ENCODE measurements around the gene EID2B.
A peak's percentile ranks its signal among the peaks of the same experiment; 100 is the strongest.

EID2B gene

DNA sequence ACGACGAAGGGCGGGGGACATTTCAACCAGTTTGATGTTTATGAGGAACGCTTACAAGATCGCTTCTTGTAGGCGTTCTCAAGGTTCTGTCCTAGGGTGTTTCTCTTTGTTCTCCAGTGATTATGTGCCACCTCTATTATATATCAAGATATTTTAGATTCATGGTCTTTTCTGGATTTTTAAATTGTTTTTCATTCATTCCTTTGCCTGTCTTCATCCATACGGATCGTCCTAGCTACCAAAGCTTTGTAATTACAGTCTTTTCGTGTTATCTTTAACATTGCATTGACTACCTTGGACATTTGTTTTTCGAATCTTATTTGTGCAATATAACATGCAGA lies 7.7 kb upstream of the EID2B start:
- Mint-ChIP-seq H3K4me1 (peaks cover 22% of the 10 kb centered on the region), H3K27ac (peak overlapping the region; percentile 79 to 98 (median 97)), H3K36me3 (ENCODE audit: low read depth) (peaks cover 7% of the 10 kb centered on the region), H3K4me3 (peak overlapping the region; percentile 99 to 100 (median 99)), H3K27me3 (ENCODE audit: low read depth) (peaks cover 5% of the 10 kb centered on the region), H3K9me3 (no peaks in the 10 kb centered on the region)
- TF ChIP-seq, protein P1, sequence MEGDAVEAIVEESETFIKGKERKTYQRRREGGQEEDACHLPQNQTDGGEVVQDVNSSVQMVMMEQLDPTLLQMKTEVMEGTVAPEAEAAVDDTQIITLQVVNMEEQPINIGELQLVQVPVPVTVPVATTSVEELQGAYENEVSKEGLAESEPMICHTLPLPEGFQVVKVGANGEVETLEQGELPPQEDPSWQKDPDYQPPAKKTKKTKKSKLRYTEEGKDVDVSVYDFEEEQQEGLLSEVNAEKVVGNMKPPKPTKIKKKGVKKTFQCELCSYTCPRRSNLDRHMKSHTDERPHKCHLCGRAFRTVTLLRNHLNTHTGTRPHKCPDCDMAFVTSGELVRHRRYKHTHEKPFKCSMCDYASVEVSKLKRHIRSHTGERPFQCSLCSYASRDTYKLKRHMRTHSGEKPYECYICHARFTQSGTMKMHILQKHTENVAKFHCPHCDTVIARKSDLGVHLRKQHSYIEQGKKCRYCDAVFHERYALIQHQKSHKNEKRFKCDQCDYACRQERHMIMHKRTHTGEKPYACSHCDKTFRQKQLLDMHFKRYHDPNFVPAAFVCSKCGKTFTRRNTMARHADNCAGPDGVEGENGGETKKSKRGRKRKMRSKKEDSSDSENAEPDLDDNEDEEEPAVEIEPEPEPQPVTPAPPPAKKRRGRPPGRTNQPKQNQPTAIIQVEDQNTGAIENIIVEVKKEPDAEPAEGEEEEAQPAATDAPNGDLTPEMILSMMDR (IDR thresholded peaks at IDR 0.05; ENCODE audit: unreplicated experiment in 3 of 3) = peak in 1 of 3 experiments; percentile 4

DNA sequence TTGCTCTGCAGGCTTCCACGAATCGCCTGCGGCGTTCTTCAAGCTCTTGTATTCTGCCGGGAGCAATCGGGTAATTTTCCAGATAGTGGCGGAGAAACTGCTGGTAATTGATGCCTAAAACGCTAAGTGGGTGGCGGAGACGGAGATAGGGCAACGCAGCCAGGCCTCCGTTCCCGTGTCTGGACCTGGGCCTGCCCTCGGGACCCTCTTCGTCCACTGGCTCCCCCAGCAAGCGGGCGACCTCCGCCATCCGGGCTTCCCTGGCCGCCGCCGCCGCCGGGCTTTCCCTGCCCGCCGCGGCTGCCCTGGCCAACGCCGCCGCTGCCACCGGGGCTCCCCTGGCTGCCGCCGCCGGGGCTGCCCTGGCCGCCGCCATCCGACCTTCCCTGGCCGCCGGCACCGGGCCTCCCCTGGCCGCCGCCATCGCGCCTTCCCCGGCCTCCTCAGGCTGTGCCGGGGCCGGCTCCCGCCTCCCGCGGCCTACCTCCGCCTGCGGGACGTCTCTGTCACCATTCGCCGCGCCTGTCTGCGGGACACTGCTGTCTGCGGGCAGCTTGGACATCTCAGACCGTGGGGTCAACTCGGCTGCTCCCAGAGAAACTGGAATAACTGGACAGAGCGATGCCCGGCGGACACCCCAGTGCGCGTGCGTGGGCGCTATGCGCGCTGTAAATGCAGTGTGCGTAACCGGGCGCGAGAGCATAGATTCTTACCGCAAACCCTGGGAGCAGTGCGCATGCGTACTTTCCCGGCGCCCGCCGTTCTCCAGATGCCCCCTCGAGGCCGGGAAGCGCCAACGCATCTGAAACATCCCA lies 7.1 kb upstream of the EID2B start, which contains the start of gene EID2:
Gene EID2, minus strand, starts transcription at position 644 of the 815 bp plus-strand sequence. Its CDS starts 82 bp downstream, at position 562.
- H3K4me1 Mint-ChIP-seq = peaks cover 22% of the 10 kb centered on the region
- peaks cover 5% of the 10 kb centered on the region for H3K27me3 Mint-ChIP-seq (ENCODE audit: low read depth)
- peaks cover 7% of the 10 kb centered on the region for H3K36me3 Mint-ChIP-seq (ENCODE audit: low read depth)
- peak within 1 kb of the TSS; percentile 79 to 98 (median 97) for H3K27ac Mint-ChIP-seq
- H3K4me3 Mint-ChIP-seq = peak within 1 kb of the TSS; percentile 99 to 100 (median 99)
- TF ChIP-seq, protein P1 (IDR thresholded peaks at IDR 0.05; ENCODE audit: unreplicated experiment in 3 of 3) = peak; percentile 81 to 89 (median 87)
- H3K9me3 Mint-ChIP-seq = no peaks in the 10 kb centered on the region

DNA sequence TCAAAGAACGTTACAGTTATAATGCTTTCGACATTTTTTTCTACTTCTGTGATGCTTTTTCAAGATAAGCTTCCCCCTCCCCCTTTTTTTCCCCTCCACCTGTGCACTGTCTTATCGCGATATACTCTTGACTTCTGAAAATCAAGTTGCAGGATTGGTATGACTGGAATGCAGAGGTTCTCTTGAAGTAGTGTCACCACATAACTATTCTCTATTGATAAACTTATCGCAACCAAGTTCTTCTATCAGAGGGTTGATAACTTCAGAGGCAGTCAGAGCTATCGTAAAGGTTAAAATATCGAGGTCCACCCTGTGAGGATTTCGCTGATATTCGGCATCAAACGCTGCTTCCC lies 6.5 kb upstream of the EID2B start:
- TF ChIP-seq, protein P1 (IDR thresholded peaks at IDR 0.05; ENCODE audit: unreplicated experiment in 3 of 3) = no peak
- Mint-ChIP-seq H3K36me3 (ENCODE audit: low read depth) (peaks cover 7% of the 10 kb centered on the region), H3K27me3 (ENCODE audit: low read depth) (peaks cover 5% of the 10 kb centered on the region), H3K4me1 (peaks cover 22% of the 10 kb centered on the region), H3K9me3 (no peaks in the 10 kb centered on the region), H3K27ac (peak overlapping the region; percentile 79 to 97 (median 87)), H3K4me3 (peak overlapping the region; percentile 88 to 90 (median 89))

DNA sequence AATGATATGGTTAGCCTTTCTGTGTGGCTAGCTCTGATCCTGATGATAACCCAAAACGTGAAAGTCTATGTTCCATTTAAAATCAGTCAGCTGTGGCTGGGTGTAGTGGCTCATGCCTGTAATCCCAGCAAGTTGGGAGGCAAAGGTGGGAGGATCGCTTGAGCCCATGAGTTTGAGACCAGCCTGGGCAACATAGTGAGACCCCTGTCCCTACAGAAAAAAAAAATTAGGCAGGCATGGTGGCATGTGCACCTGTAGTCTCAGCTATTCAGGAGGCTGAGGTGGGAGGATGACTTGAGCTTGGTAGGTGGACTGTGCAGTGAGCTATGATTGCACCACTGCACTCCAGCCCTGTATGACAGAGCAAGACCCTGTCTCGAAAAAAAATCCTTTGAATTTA lies 1.1 kb upstream of the EID2B start:
- Mint-ChIP-seq H3K4me3 (no peak overlapping the region), H3K27ac (no peak overlapping the region), H3K36me3 (ENCODE audit: low read depth) (peaks cover 7% of the 10 kb centered on the region), H3K9me3 (no peaks in the 10 kb centered on the region), H3K27me3 (ENCODE audit: low read depth) (no peaks in the 10 kb centered on the region), H3K4me1 (peaks cover 22% of the 10 kb centered on the region)
- TF ChIP-seq, protein P1 (IDR thresholded peaks at IDR 0.05; ENCODE audit: unreplicated experiment in 3 of 3) = no peak

DNA sequence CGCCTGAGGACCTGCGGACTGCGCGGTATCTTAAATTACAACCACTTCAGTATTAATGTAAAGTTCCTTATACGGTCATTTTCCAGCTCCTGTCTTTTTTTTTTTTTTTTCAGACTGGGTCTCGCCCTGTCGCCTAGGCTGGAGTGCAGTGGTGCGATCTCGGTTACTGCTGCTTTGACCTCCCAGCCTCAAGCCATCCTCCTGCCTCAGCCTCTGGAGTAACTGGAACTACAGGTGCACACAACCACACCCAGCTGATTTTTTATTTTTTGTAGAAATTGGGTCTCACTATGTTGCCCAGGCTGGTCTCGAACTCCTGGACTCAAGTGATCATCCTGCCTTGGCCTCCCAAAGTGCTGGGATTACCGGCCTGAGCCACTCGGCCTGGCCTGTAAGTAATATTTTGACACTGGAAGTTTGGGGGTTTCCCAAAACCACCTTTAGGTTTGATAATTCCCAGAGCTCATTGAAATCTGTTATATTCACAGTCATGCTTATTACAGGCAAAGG lies 406 bp upstream of the EID2B start:
- no peaks in the 10 kb centered on the region for H3K9me3 Mint-ChIP-seq

More for the DNA sequence above, 406 bp upstream of the EID2B start:
- Mint-ChIP-seq H3K36me3 (ENCODE audit: low read depth) (peaks cover 11% of the 10 kb centered on the region), H3K27me3 (ENCODE audit: low read depth) (no peaks in the 10 kb centered on the region), H3K4me3 (peak overlapping the region; percentile 96 to 98 (median 97)), H3K4me1 (peaks cover 14% of the 10 kb centered on the region), H3K27ac (peak overlapping the region; percentile 63 to 96 (median 94))
- TF ChIP-seq, protein P1 (IDR thresholded peaks at IDR 0.05; ENCODE audit: unreplicated experiment in 3 of 3) = no peak

Measured in nephron (organoid).